GM04503 (cell line): ENCODE measurements around the gene AKAP8.
A peak's percentile ranks its signal among the peaks of the same experiment; 100 is the strongest.
"Not testable (repeated sequence)": the region's sequence is repeated elsewhere in the genome, so short reads cannot be mapped to it uniquely, and the experiment has no call there.

Source experiments
- DNase-seq: peaks from one replicate; pipeline ENCODE4 v3.0.0-alpha.2; 2012; ENCODE audit warnings: low read depth

Gene AKAP8

GRCh38 chr19:15379083-15379998, at the start of gene AKAP8:
Gene AKAP8, minus strand, starts transcription at chr19:15379787. Its CDS starts 56 bp downstream, at chr19:15379731.
- DNase-seq, result peak; percentile 85

GRCh38 chr19:15427991-15428471, 48.4 kb upstream of the AKAP8 start:
- no peak for DNase-seq

GRCh38 chr19:15427350-15427700, 47.7 kb upstream of the AKAP8 start:
- no peak for DNase-seq

DNA sequence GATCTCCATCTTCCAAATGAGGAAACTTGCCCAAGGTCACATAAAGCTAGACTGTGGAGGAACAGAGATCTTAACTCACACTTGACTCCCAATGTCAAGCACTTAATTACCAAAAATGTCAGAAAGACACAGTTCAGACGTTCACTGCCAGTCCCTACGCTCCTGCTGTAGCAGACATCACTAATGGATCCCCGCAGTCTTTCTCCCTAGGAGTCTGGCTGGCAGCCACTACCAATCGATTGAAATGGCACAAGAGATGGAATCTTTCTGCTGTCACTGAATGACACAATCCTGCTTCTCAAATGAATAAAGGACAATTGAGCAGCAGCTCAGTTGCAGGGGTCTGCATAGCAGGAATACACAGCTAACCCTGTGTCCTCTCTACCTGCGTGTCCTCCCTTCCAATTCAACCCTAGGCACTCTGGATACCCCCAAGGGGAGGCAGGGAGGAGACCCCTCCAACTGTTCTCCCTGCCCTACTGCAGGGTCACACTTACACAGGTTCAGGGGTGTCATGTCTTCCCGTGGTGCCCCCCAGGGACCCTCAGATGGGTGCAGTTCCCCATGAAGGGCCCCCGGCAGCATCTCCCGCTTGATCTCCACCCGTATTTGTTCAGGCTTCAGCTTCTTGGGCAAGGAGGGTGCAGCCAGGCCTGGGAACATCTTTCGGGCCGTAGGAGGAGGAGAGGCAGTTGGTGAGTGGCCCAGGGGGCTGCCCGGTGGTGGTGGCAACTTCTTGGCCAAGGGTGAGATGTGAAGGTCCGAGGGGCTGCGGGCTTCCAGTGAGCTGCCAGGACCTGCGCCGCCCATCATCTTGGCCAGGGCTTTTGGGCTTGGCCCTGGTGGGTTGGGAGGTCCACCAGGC, 47.1 kb upstream of the AKAP8 start:
- no peak for DNase-seq

DNA sequence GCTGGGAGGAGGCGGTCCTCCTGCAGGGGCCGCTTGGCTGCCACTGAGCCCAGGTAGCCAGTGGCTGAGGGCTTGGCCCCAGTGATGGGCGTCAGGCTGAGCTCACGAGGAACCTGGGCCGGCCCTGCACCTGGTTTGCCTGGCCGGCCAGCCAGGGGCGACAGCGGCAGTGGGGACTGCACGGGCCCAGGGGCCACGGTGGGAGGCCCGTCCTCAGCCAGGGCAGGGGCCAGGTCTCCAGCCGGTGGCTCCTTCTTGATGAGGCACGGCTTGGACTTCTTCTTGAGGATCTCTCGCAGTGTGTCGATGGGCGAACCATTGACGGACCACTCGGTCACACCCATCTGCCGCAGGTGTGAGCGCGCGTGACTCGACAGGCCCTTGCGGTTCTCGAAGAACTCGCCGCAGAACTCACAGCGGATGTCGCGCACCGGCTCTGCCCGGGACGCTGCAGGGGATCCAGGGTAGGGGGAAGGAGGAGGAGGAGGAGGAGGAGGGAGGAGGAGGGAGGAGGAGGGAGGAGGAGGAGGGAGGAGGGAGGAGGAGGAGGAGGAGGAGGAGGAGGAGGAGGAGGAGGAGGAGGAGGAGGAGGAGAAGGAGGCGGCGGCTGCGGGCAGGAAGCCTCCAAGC, 45.8 kb upstream of the AKAP8 start:
- no peak for DNase-seq

- DNase-seq, result no peak
These were observed 45.2 kb upstream of the AKAP8 start for GRCh38 chr19:15424692-15425272.

- DNase-seq, result no peak
These were observed 44.5 kb upstream of the AKAP8 start for GRCh38 chr19:15424121-15424520.

- DNase-seq, result no peak
These were observed 43.5 kb upstream of the AKAP8 start for GRCh38 chr19:15423130-15423529.

GRCh38 chr19:15422296-15423075, 42.9 kb upstream of the AKAP8 start:
- no peak for DNase-seq

GRCh38 chr19:15421721-15422260, 42.2 kb upstream of the AKAP8 start:
- no peak for DNase-seq

GRCh38 chr19:15421136-15421695, 41.6 kb upstream of the AKAP8 start:
- DNase-seq, result no peak

- peak; percentile 14 for DNase-seq
These were observed 39.9 kb upstream of the AKAP8 start for GRCh38 chr19:15419413-15420025.

- peak; percentile 97 for DNase-seq
These were observed 39.2 kb upstream of the AKAP8 start, which contains the start of gene AKAP8L for GRCh38 chr19:15418579-15419412. Gene AKAP8L, minus strand, starts transcription at chr19:15418988. Its CDS starts 65 bp downstream, at chr19:15418923.

GRCh38 chr19:15418231-15418578, 38.6 kb upstream of the AKAP8 start:
- DNase-seq, result no peak

DNA sequence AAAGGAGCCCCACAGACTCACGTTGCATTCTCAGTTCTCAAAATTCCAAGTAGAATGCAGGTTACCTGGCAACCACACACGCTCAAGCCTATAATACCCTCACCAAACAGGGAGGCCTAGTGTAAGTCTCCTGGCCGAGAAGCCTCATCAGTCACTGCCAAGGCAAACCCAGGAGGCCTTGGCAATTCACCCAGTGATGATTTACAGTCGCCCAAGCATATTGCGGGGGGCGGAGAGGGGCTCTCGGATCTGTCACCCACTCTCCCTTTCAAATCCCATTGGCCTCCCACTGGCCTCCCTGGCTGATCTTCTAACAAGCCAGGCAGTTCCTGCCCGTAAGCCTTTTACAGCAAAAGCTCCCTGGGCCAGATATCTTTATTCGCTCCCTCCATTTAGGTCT, 38.1 kb upstream of the AKAP8 start:
- DNase-seq, result no peak

DNA sequence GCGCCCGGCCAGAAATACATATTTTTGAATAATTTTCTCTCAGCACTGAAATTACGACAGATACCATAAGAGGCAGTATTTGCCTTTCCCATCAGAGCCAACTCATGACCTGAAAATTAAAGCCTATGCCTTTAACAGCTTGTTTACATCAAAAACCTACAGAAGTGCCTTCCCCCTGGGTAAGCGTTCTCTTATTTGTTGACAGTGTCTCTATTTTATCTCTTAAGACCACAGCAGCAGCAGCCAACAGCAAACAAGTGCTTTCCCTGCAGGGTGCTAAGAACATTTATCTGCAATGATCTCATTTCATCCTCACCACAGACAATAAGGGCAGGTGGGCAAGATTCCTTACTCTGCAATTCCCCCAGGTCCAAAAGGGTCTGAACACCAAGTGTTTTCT, 33.2 kb upstream of the AKAP8 start:
- no peak for DNase-seq

DNA sequence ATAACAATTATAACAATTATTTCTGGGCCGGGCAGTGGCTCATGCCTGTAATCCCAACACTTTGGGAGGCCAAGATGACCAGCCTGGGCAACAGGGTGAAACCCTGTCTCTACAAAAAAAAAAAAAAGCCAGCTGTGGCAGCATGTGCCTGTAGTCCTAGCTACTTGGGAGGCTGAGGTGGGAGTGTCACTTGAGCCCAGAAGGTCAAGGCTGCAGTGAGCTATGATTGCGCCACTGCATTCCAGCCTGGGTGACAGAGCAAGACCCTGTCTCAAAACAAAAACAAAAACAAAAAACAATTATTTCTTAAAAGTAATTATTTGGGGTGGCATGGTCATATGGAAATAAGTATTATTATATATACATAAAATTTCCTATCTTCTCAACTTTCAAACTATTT, 31.8 kb upstream of the AKAP8 start:
- DNase-seq, result not testable (repeated sequence)

DNA sequence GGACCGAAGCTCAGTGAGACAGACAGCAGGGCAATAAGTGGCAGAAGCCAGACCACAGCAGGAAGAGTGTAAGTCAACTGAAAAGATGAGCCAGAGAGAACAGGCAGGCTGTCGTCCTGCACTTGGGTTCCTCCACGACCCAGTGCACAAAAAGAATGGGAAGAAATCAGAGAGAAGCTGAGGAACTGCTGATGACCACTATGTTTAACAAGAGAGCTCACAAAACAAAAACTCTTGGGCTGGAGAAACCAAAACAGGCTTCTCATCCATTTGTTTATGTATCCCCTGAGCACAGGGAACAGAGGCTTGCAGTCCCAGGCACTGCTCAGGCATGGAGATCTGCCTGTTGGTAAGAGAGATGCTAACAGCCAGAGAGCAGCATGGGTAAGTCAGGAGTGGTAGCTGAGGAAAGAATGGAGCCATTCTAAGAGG, 25.2 kb upstream of the AKAP8 start:
- no peak for DNase-seq
